Neural progenitor cell (in vitro differentiated cells): Measurements from ENCODE around the gene NAB2.

Experiments used
- CTCF ChIP-seq: fragments of 200-600 bp; sonication (generic); IDR thresholded peaks from 2 replicates; pipeline ENCODE4 v1.5.1; 2017; ENCODE audit warnings: antibody characterized with exemption, mild to moderate bottlenecking
- EZH2 ChIP-seq: fragments of 200-600 bp; sonication (generic); IDR thresholded peaks from 2 replicates; pipeline ENCODE4 v1.6.1; 2017; ENCODE audit warnings: antibody characterized with exemption, mild to moderate bottlenecking, moderate library complexity
- EZH2phosphoT487 ChIP-seq: fragments of 200-600 bp; sonication (generic); IDR thresholded peaks from 2 replicates; pipeline ENCODE4 v1.6.1; 2017; ENCODE audit warnings: antibody characterized with exemption

GRCh38 chr12:57134949-57135348 lies 46.0 kb downstream of the NAB2 start:
- TF ChIP-seq CTCF (no peak), EZH2 (no peak), EZH2phosphoT487 (no peak)
